Measurements from ENCODE around the gene PANX2.
"Not testable (repeated sequence)": the region's sequence is repeated elsewhere in the genome, so short reads cannot be mapped to it uniquely, and the experiment has no call there.

- TF ChIP-seq, protein P1, sequence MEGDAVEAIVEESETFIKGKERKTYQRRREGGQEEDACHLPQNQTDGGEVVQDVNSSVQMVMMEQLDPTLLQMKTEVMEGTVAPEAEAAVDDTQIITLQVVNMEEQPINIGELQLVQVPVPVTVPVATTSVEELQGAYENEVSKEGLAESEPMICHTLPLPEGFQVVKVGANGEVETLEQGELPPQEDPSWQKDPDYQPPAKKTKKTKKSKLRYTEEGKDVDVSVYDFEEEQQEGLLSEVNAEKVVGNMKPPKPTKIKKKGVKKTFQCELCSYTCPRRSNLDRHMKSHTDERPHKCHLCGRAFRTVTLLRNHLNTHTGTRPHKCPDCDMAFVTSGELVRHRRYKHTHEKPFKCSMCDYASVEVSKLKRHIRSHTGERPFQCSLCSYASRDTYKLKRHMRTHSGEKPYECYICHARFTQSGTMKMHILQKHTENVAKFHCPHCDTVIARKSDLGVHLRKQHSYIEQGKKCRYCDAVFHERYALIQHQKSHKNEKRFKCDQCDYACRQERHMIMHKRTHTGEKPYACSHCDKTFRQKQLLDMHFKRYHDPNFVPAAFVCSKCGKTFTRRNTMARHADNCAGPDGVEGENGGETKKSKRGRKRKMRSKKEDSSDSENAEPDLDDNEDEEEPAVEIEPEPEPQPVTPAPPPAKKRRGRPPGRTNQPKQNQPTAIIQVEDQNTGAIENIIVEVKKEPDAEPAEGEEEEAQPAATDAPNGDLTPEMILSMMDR (IDR thresholded peaks at IDR 0.05) = not testable (repeated sequence)
- TF ChIP-seq POLR2A (IDR thresholded peaks at IDR 0.05) = not testable (repeated sequence)
Measured at GRCh38 chr22:50168490-50169180, 1.9 kb upstream of the PANX2 start.
